CD4-positive, alpha-beta T cell treated with Interleukin-2 at 100 ng/mL for 4 hours (primary cell): ENCODE measurements around the gene BRD3OS.
"Not testable (repeated sequence)": the region's sequence is repeated elsewhere in the genome, so short reads cannot be mapped to it uniquely, and the experiment has no call there.

Experiments
- DNase-seq: peaks from one replicate; pipeline ENCODE4 v3.0.0-alpha.2; 2020; ENCODE audit warnings: low spot score

BRD3OS gene

DNA sequence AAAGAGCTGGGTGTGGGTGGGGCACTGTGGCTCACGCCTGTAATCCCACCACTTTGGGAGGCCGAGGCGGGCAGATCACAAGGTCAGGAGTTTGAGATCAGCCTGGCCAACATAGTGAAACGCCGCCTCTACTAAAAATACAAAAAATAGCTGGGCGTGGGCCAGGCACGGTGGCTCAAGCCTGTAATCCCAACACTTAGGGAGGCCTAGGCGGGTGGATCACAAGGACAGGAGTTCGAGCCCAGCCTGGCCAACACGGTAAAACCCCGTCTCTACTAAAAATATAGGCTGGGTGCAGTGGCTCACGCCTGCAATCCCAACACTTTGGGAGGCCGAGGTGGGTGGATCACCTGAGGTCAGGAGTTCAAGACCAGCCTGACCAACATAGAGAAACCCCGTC, 36.5 kb upstream of the BRD3OS start:
- not testable (repeated sequence) for DNase-seq

DNA sequence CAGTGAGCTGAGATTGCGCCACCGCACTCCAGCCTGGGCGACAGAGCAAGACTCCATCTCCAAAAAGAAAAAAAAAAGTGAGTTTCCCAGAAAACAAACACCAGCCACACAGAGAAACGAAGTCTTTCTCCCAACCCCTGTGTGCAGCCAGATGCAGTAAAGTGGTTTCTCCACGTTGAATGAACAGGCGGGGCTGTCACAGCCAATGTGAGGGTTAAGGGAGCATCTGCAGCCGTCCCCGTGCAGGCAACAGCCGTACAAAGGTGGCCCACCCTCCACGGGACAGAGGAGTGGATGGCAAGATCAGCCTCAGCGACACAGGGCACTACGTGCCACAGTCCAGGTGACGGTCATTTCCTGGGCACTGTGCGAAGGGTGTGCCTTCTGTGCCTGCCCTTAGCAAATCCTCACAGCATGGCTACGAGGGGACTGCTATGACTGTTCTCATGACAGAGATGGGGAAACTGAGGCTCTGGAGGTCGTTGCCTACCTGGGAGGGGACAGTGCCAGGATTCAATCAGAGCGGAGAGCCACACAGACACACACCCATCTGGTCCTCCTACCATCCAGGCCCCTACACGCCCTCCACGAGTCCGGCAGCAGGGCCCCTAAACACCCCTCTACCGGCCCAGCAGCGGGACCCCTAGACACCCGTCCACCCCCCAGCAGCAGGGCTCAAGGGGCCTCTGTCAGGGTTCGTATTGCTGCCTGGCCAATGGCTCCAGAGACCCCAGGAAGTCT, 35.5 kb upstream of the BRD3OS start:
- no peak for DNase-seq

DNA sequence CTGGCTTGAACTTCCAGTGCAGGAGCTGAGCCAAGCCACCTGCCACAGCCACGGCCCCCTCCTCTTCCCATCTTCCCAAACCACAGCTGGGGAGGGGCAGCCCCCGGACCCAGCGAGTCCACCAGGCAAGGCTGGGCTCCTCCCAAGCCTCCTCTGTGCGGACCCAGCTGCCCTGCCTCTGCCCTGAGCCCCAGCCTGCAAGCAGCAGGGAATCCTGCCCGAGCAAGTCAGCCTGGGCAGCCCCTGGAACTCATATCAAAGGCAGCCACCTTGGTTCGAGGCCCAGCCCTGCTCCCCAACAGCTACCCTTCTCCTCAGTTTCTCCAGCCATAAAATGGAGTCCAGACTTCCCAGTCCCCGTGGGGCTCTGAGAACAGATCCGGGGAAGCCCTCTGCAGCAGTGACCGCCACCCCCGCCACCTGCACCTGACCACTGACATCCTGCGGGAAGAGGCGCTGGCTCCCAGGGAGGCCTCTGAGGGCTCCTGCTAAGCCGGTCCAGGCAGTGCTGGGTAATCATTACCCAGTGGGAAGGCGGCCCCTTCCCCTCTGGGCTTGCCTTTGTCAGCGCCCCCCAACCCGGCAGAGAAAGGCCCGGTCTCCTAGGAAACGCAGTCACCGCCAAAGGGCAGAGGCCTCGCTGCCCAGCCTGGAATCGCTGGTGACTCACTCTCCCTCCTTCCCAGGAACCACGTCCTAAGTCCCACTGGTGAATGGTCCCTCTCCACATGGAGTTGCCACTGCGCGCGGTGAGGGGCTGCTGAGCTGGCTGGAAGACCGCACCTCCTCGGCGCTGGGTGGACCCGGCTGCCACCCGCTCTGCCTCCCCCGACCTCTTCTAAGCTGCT, 34.7 kb upstream of the BRD3OS start:
- DNase-seq, result no peak

DNA sequence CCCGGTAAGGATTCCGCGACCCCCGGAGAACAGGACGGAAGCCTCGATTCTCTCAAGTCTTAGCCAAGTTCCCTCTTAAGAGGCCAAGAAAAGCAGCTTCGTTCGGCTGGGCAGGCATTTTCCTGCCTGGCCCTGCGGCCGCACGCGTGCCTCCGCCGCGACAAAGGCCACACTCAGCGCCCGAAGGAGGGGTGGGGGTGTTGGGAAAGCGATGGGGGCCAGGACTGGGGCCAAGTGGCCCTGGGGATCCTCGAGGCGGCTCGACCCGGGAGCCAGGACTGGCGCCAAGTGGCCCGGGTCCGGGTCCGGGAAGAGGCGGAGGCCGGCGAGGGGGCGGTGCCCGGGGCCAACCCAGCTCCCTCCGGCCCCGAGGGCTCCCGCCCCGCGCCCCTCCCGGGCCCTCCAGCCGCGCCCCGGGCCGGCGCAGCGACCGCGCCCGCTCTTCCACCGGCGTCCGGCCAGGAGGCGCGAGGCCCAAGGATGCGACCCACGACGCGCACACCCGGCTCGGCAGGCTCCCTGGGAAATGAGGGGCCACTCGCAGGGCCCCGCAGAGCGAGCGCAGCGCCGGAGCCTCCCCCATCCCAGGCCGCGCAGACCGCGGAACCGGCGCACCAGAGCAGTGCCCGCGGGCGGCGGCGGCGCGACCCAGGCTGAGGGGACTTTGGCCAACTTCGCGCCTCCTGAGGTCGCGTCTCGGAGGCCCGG, 33.9 kb upstream of the BRD3OS start:
- DNase-seq, result no peak

DNA sequence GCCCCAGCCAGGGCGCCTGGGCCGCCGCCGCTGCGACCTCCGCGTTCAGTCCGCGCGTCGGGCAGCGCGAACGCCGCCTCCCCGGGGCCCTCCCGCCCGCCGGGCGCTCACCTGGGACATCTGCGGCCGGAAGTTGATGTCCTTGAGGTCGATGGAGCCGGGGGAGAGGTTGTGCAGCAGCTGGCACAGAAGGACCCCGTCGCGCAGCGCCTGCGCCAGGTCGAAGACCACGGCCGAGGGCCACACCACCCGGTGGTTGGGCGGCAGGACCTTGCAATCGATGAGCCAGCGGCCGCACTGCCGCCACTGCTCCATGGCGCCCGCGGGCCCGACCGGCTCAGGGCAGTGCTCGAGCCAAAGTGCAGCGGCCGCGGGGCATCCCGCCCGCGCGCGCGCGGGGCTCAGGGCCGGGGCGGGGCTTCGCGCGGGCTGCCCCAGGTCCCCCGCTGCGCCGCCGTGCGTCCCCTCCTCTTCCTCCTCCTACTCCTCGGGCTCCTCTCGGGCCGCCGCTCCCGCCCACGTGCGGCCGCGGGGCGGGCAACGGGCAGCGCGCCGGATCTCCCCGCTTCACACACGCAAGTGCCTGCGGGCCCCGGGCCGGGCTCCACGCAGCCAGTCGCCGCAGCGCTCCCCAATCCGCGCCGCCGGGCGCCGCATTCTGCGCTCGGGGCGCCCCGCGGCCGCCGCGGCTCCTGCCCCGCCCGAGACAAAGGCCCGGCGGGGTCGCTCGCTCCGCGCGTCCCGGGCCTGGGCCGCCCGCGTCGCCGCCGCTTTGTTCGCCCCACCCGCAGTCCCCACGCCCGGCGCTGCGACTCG, 33.1 kb upstream of the BRD3OS start, which contains the start of gene VAV2:
Gene VAV2 (minus strand): TSS at position 361 of the 816 bp plus-strand sequence. CDS start 46 bp downstream, at position 315.
- DNase-seq, result peak; percentile 12

DNA sequence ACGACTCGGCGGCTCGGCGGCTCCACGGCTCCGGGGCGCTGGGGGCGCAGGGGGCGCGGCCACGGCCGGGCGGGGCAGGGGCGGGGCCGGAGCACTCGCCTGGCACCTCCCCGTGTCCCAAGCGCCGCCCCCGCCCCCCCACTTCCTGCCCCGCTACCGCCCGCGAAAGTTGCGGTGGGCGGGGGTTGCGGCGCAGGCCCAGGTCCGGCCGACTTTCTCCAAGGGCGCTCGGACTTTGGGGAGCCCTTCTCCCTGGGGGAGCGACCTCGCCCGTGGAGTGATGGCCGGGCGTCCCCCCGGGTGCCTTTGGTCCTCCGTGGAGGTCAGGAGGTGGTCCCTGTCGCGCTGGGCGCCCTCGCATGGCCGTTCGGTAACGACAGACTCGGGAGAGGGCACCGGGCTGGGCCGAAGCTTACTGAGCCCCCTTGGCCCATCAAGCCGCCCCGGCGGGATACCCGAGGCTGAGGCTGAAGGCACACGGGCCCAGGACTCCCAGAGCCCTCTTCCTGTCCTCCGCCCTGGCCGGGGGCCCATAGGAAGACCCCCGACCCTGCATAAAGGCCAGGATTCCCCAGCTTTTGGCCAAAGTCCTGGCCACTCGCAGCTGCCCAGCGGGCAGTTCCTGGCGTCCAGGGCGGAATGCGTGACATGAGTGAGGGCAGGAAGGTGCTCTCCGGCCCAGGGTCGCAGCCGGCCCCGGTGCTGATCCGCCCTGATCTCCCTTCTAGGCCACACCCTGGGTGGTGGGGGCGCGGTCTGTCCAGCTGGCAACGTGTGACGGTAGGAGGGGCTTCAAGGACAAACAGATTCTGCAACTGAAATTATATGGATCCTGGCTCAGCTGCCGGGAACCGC, 32.3 kb upstream of the BRD3OS start:
- DNase-seq, result peak; percentile 61

DNA sequence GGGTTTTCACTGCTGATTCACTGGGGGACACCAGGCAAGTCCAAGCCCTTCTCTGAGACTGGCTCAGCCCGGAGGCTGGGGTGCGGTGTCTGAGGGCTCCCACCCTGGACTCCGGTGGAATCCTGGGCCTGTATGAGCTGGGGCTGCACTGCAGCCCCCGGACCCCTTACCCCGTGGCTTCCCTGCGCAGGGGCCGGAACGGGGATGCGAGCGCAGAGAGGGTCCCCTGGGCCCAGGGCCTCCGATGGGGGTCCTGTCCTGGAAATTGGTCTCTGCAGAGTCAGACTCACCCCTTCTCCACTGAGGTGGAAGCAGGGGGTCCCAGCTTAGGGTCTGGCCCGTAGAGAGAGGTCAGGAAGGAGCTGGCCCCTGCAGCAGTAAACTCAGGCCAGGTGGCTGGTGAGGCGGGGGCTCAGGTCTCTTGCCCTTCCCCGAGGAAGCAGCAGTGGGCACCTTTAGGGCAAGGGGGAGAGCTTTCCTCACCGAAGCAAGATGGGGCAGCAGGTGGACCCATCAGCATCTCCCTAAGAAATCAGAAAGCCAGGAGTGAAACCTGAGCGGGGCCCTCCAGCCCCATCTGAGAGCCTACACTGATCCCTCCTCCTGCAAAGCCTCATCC, 31.5 kb upstream of the BRD3OS start:
- DNase-seq, result no peak

DNA sequence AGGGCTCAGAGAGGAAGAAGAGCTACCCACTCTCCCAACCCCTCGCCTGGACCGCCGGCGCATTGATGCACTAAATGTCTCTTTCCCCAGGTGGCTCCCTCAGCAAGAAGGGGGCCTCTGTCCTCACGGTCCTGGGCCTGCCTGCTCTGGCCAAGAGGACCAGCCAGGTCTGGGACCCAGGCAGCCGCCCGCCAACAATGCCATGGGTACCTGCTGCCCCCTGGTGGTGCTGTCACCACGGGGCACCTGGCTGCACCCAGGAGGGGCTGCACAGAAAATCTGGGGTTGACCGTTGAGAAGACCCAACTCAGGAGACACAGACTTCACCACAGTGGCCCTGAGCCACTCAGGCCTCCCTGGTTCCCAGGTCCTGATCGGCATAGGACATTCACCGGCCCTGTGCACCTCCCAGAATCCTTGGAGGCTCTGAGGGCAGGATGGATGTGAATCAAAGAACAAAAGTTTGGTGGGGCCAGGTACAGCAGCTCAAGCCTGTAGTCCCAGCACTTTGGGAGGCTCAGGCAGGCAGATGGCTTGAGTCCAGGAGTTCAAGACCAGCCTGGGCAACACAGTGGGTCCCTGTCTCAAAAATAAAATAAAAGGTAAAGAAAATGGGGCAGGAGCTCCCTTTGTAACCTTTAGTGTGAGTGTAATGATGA, 30.8 kb upstream of the BRD3OS start:
- DNase-seq, result peak; percentile 71

DNA sequence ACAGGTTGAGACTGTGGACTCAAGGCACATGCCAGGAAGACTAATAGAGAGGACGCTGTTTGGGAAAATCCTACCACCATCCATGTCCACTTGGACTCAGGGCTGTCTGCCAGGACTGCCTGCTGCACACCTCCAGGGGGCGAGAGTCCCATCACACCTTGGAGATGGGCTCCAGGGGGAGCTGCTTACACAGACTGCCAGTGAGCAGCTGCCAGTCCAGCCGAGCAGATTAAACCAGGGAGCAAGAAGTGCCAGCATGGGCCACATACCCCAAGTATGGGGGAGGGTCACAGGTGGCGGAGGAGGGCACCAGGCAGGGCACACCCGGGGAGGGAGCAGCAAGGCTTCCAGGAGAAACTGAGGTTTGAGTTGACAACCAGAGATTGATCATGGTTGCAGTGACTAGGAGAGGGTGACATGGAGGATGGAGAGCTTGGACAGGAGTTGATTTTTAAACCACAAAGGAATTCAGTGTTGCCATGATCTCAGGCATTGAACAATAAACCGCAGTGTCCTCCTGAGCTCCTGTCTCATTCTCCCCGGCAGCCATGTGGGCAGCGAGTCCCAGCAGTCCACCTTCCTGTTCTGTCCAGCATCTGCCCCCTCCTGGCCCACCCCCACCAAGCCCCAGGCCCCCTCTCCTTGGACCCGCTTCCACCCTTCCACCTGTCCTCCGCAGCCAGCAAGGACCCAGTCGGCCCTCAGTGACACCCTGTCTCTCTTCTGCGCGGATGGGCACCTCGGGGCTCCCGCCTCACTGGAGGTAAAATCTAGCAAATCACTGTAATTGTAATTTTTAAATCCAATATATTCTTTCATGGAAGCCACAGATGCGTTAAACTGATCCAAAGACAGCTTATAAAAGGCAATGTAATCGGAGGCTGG, 30.0 kb upstream of the BRD3OS start:
- DNase-seq, result no peak

DNA sequence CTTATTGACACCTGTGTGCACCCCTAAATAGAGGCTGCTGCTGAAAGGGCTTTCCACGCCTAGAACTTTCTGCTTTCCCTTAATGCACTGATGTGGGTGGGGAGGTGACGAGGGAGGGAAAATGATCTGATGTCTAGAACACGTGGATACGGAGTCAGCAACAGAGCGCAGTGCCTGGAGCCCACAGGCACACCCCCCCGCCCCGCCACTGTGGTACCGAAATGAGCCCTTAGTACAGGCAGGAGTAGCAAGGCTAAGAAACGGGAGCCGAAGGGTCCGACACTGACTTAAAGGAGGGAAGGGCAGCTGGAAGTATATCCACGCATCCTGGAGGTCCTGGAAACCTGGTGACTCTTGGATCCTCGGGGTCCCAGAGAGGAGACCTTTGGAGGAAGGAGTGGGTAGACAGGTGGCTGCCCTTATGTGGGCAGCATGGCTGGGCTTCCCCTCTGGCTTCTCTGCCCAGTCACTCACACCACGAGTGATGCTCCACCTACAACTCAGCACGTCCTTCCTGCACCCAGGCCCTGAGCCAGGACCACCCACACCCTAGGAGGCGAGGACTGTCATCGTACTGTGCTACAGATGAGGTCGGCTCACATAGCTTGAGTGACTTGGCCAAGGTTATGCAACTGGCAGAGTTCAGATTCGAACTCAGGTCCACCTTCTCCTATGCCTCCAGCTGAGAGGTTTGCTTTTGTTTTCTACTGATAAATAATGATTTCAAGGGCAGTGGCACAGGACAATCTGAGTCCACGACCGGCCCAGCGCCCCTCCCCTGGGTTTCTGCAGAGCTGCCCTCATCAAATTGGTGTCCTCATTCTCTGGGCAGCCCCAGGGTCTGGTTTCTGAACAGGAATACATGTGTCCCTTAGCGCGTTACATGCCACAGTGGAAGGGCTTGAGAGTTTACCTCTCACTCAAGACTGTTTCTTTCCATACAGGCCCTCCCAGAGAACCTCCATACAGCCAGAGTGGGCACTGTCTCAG, 28.5 kb upstream of the BRD3OS start:
- DNase-seq, result no peak

DNA sequence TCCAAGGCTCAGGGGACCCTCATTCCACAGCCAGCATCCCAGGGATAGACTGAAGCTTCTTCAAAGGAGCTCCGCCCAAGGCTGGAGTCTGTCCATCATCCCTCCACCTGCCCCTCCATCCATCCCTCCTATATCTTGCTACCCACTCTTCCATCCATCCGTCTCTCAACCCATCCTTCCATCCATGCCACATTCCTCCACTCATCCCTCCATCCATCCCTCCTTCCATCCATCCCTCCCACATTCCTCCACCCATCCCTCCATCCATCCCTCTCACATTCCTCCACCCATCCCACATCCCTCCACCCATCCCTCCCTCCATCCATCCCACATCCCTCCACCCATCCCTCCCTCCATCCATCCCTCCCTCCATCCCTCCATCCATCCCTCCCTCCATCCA, 27.7 kb upstream of the BRD3OS start:
- no peak for DNase-seq

DNA sequence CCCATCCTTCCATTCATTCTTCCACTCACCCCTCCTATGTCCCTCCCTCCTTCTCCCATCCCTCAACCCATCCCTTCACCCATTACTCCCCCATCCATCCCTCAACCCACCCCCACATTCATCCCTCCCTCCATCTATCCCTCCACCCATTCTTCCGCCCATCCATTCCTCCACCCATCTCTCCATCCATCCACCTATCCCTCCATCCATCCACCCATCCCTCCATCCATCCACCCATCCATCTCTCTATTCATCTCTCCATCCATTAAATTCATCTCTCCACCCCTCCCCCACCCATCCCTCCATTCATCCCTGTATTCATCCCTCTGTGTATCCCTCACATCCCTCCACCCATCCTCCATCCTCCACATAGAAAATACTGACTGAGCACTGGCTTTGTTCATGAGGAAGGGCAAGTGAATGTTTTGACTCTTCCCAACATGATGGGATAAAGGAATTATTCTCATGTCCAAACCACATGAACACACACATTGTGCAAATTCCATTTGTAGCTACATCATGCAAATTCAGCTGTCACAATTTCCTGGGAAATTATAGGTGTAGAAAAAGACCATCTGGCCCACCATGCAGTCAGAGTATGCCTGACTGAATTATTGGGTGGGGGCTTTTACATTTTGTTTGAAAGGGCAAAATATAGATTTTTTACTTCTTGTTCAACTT, 26.2 kb upstream of the BRD3OS start:
- DNase-seq, result no peak

DNA sequence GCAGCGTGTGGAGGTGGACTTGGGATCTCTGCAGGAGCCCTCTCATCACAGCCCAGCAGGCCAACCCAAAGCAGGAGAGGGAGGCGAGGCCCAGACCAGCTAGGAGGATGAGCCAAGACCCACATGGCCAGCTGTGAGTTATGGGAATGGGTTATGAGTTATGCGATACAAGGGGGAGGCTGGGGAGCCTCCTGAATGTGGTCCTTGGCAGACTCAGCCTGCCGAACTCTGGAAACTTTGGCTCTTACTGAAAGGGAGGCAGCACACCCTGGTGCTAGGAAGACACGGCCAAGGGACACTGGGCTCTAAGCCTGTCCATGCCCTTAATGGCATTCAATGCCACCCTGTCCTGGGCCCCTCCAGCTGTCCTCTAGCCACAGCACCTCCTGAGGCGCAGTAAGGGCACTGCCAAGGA, 25.4 kb upstream of the BRD3OS start:
- no peak for DNase-seq

DNA sequence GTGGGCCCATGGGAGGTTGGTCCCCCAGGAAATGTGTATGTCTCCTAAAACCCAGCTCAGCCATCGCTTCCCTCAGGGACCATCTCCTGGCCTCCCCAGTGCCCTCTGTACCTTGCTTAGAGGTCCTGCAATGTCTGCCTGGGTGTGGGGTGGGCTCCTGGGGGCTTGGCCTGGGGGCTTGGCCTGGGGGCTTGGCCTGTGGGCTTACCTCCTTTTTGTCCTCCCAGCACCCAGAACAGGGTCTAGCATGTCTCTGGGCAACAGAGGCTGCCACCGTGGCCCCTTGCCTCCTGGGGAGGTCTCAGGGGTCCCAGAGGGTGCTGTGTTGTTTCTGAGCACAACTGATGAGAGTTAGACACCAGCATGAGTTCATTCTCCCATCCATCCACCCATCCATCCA, 22.5 kb upstream of the BRD3OS start:
- DNase-seq, result no peak

DNA sequence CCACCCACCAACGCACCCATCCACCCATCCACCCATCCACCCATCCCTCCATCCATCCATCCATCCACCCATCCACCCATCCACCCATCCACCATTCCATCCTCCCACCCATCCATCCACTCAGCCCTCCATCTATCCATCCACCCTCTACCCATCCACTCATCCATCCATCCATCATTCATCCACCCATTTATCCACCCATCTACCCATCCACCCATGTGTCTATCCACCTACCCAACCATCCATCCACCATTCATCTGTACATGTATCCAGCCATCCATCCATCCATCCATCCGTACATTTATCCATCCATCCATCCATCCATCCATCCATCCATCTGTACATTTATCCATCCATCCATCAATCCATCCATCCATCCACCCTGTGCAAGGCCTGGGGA, 22.0 kb upstream of the BRD3OS start:
- DNase-seq, result no peak

DNA sequence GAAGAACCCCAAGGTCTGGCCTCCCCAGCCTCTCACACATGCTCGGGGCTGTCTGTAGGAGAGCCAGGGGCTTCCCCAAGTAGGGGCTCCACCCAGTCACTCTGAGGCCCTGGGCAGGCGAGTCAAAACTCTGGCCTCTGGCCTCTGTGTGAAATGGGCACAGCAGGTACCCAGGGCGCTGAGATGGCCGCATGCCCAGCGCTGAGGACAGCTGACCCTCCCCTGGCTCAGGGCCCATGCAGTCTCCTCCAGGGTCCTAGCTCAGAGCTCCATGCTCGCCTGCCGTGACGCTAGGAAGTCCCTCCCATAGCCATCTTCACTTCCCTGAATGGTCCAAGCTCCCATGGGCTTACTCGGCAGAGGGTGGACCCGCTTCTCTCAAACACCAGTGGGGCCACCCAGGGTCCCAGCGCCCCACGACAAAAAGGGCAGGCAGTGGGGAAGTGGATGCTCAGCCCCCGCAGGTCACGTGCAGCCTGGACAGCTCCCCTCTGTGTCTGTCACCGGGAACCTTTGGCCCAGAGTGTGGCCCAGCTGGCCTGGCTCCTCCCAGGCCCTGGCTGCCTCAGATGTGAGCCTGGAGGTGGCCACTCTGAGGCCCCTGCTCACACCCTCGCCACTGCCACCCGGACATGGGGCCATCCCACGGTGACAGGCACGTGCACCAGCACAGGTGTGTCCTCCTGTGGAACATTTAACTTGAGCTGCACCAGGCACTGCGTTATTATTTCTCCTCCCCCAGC, 21.0 kb upstream of the BRD3OS start:
- DNase-seq, result no peak
